B cell (primary cell): ENCODE data around the gene UBA5.

ENCODE experiments used
- EZH2 ChIP-seq: IDR thresholded peaks from 2 replicates; pipeline ENCODE4 v1.6.1; 2012; ENCODE audit warnings: borderline replicate concordance, low read depth, mild to moderate bottlenecking, moderate library complexity, low read length; ENCODE audit not compliant: insufficient read depth, poor library complexity, severe bottlenecking
- TF ChIP-seq, protein P1 (sequence below): fragments of 200-600 bp; IDR thresholded peaks from one replicate; pipeline ENCODE4 v1.8.0; 2022; ENCODE audit warnings: antibody characterized with exemption, mild to moderate bottlenecking

DNA sequence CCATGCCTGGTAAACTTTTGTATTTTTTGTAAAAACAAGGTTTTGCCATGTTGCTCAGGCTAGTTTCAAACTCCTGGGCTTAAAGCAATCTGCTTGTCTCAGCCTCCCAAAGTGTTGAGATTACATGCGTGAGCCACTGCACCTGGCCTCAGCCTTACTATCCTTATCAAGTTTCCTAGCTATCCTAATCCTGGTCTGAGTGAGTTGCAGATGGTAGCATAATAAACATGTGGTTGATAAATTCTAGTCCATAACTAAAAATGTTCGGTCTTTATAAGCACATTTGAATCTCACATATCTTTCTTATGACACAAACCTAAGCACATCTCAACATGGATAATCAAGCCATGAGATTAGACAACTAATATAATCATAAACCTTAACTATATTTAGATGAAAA, 43.6 kb downstream of the UBA5 start:
- TF ChIP-seq EZH2 = no peak
- TF ChIP-seq, protein P1, sequence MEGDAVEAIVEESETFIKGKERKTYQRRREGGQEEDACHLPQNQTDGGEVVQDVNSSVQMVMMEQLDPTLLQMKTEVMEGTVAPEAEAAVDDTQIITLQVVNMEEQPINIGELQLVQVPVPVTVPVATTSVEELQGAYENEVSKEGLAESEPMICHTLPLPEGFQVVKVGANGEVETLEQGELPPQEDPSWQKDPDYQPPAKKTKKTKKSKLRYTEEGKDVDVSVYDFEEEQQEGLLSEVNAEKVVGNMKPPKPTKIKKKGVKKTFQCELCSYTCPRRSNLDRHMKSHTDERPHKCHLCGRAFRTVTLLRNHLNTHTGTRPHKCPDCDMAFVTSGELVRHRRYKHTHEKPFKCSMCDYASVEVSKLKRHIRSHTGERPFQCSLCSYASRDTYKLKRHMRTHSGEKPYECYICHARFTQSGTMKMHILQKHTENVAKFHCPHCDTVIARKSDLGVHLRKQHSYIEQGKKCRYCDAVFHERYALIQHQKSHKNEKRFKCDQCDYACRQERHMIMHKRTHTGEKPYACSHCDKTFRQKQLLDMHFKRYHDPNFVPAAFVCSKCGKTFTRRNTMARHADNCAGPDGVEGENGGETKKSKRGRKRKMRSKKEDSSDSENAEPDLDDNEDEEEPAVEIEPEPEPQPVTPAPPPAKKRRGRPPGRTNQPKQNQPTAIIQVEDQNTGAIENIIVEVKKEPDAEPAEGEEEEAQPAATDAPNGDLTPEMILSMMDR = no peak
